Fibroblast of skin of scalp (primary cell): ENCODE data around the gene COL9A2. TPM values are rescaled to one million over a fixed set of nuclear protein-coding genes. Genes with fewer than 3 reads are reported as not detected.
"Not testable (repeated sequence)": the region's sequence is repeated elsewhere in the genome, so short reads cannot be mapped to it uniquely, and the experiment has no call there.

Source experiments
- DNase-seq: peaks from one replicate; pipeline ENCODE4 v3.0.0-alpha.2; 2013
- polyA plus RNA-seq, 2 experiments: library from polyadenylated mRNA; unstranded; fragments of 120-200 nt; gene quantifications; one replicate each; pipeline ENCODE4 v1.2.1, GENCODE V29; 2013; ENCODE audit not compliant: insufficient read length in 2 of 2

The COL9A2 gene
- polyA plus RNA-seq (2013, experiment 1 of 2; ENCODE audit: insufficient read length) = 1.1 TPM
- polyA plus RNA-seq (2013, experiment 2 of 2; ENCODE audit: insufficient read length) = 0.95 TPM

DNA sequence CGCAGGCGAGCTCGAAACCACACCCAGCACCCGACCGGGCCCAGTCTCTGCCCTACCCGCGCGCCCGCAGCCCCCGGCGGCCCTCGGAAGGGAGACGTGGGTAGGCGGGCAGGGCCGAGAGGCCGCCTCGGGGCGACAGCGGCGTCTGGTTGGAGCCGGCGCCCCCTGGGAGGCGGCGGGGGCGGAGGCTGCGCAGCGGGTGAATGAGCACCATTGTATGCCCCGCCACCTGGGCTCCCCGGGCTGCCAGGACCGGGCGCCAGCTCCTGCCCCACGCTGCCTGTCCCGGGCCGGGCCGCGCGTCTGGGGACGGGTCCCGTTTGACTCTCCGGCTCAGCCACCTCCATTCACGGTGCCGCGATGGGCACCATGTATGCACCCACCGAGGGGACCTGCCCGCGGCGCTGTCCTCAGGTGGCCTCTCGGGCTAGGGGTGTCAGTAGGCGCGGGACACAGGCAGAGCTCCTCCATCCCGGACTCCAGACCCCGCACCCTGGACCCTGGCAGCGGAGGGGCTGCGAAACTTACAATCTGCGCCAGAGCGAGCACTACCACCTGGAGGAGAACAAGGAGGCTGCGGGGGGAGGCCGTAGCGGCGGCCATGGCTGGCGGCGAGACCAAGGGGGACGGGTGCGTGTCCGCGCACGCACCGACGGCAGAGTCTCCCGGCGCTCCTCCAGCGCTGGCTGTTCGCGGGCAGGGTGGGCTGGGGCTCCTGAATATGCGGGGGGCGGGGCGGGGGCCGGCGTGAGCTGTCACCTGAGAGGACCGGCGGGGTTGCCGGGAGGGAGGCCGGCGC, at the start of gene COL9A2:
Gene COL9A2 (minus strand): TSS at position 692 of the 799 bp plus-strand sequence. CDS start 89 bp downstream, at position 603.
- DNase-seq = no peak

DNA sequence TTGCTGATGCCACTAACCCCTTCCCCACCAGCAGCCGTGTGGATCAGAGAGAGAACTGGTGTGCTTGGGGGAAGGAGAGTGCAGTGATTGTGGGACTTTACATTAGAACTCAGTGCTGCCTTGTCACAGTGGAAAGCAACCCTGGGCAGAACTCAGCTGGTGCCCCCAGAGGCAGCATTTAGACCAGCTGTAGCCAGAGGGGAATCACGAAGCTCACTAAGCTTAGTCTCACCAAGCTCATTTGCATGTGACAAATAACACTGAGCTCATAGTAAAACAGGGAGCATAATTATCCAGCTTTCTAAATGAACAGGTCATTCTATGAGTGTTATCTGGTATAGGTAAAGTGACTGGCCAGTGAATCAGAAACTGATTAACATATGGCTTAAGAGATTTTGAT, 46.6 kb upstream of the COL9A2 start:
- DNase-seq = no peak

DNA sequence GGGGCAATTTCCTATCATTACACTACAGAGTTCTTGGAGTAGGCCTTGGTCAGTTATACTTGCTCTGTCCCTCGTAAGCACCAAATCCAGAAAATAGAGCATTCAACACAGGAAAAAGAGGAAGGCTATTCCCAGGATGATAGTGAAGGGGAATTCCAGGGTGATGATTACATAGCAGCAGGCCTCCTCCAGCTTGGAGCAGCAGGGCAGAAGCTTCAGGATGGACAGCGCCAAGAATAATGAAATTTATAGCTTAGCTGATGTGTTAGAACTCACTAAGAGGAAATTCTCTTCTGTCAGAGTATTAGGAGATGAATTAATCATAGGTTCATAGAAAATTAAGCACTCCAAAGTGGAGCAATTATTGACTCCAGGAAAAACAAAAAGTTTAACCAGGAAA, 45.6 kb upstream of the COL9A2 start:
- DNase-seq = peak; percentile 65

DNA sequence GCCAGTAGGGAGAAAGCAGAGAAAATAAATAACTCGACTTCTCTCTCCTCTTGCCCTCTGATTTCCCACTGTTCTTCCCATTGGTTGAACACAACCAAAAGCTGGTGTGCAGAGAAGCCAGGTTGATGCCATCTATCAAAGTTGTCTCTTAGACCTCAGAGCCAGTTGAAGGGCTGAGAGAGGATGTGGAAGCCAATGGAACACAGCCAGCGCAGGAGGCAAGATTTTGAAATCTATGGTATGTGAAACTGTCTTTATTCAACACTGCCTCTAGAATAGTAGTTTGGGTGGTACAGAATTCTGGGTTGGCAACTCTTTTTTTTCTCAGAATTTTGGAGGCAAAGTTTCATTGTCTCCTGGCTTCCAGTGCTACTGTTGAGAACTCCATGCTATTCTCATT, 45.1 kb upstream of the COL9A2 start:
- DNase-seq = no peak

DNA sequence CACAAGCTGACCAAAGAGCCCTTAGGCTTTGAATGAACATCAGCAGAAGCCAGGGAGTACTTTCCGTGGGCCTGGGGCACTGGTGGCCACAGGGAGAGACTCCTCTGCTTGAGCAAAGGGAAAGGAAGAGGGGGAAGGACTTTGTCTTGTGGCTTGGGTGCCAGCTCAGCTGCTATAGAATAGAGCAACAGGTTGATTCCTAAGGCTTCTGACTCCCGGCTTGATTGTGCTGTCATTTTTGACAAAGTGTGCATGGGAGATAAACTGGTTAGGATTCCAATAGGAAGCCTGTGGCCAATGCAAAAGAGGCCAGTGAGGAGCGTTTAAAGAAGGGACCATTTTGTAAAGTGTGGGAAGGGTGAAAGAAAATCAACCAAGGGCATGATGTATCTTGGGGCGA, 44.6 kb upstream of the COL9A2 start:
- DNase-seq = no peak

DNA sequence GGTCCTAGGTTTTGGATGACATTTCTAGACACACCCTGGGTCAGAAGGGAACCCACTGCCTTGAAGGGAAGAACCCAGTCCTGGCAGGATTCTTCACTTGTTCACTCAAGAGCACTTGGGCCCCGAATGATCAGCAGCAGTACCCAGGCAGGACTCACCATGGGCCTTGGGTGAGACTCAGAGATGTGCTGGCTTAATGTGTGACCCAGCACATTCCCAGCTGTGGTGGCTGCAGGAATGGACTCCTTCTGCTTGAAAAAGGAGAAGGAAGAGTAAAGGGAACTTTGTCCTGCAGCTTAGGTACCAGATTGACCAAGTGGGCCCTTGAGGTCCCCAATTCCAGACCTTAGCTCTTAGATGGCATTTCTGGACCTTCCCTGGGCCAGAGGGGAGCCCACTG, 44.1 kb upstream of the COL9A2 start:
- no peak for DNase-seq

DNA sequence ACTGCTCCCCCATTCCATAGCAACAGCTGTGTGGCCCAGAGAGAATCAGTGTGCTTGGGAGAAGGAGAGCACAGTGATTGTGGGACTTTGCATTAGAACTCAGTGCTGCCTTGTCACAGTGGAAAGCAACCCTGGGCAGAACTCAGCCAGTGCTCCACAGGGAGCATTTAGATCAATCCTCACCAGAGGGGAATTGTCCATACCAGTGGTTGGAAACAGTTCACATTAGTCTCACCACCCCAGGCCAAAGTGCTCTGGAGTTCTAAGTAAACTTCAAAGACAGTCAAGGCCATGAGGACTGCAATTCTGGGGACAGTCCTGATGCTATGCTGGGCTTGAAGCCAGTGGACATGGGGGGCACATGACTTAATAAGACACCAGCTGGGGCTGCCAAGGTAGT, 43.5 kb upstream of the COL9A2 start:
- no peak for DNase-seq

DNA sequence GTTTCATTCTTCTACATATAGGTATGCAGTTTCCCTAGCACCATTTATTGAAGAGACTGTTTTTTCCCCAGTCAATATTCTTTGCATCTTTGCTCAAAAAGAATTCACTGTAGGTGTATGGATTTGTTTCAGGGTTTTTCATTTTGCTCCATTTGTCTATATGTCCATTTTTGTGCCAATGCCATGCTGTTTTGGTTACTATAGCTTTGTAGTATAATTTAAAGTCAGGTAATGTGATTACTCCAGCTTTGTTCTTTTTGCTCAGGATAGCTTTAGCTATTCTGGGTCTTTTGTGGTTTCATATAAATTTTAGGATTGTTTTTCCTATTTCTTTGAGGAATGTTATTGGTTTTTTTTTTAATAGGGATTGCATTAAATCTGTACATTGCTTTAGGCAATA, 40.5 kb upstream of the COL9A2 start:
- DNase-seq = no peak

DNA sequence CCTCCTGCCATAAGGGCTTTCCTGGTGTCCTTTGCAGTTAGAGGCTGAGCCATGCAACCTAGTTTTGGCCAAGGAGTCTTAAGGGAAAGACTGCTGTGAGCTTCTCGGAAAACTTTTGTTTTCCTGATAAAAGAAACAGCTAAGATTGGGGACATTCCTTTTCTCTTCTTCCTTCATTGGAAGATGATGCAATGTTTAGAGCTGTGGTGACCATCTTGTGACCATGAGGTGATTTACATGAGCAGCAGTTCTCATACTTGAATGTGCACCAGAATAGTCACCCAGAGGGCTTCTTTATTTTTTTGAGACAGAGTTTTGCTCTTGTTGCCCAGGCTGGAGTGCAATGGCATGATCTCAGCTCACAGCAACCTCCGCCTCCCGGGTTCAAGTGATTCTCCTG, 36.0 kb upstream of the COL9A2 start:
- no peak for DNase-seq

DNA sequence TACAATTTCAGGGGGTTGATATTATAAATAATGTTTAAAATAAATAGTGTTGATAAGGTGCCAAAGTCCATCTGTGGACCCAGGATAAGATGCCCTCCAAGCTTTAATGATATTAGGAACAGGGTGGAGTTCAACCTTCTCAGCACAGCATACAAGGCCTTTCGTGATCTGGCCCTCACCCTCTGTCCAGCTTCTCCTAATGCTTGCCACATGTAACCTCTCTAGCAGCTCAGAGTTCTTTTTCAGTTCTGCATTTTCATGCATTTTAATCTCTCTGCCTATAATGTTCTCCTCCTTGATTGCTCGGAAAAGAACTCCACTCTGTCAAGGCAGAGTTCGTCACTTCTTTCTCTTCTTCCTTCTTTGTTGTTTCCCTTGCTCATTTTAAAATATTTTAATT, 35.0 kb upstream of the COL9A2 start:
- DNase-seq = no peak

DNA sequence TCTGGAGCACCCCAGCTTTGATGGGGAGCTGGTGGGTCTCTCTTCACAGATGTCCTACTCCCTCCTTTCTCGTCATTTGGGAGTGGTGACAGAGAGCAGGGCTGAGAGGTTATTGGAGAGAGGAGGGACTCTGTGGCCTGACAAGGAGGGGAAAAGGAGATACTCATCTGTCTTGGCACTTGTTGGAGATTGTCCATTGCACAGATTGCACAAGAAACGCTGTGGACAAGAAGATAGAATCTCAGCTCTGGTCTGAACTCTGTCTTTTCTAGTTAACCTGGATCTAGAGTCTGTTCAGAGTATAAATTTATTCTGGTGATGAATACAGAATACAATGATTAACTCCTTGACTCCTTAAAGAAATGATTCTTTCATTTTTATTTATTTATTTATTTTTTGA, 34.0 kb upstream of the COL9A2 start:
- no peak for DNase-seq

DNA sequence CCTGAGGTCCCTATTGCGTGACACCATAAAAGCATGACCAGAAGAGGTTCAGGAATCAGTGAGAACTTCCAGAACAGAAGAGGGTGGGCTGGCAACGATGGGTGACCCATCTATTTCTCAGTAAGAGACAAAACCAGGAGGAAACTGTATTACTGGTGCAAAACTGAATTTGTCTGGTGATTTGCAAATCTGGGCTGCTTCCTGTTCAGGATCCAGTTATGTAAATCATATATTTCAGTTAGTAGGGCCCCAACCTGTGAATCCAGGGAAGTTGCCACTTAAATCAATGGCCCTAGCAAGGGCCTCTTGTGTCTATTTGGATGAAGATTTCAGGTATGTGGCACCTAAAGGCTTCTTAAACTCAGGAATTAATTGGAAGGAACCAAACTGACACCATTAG, 33.3 kb upstream of the COL9A2 start:
- DNase-seq = no peak

DNA sequence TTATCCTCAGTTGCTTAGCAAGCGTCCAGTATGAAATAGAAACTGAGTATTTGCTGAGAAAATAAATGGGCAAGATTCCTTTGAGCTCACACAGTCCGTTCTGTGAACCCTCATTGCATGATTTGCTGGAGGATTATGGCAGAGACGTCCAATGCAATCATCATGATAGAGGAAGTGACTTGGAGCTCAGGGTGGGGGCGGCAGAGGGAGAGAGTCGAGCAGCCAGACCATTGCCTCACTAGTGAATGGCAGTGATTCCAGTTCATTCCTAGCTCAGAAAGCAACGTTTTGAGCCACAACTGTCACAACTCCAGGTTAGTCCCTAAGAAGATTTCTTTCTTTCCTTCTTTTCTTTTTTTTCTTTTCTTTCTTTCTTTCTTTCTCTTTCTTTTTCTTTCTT, 27.5 kb upstream of the COL9A2 start:
- DNase-seq = peak; percentile 46

DNA sequence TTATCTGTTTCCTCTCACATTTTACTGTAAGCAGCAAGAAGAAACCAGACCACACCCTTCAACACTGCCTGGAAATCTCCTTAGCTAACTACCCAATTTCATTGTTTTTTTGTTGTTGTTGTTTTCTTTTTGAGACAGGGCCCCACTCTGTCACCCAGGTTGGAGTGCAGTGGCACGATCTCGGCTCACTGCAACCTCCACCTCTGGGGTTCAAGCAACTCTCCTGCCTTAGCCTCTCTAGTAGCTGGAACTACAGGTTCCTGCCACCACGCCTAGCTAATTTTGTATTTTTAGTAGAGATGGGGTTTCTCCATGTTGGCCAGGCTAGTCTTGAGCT, 25.3 kb upstream of the COL9A2 start:
- not testable (repeated sequence) for DNase-seq

DNA sequence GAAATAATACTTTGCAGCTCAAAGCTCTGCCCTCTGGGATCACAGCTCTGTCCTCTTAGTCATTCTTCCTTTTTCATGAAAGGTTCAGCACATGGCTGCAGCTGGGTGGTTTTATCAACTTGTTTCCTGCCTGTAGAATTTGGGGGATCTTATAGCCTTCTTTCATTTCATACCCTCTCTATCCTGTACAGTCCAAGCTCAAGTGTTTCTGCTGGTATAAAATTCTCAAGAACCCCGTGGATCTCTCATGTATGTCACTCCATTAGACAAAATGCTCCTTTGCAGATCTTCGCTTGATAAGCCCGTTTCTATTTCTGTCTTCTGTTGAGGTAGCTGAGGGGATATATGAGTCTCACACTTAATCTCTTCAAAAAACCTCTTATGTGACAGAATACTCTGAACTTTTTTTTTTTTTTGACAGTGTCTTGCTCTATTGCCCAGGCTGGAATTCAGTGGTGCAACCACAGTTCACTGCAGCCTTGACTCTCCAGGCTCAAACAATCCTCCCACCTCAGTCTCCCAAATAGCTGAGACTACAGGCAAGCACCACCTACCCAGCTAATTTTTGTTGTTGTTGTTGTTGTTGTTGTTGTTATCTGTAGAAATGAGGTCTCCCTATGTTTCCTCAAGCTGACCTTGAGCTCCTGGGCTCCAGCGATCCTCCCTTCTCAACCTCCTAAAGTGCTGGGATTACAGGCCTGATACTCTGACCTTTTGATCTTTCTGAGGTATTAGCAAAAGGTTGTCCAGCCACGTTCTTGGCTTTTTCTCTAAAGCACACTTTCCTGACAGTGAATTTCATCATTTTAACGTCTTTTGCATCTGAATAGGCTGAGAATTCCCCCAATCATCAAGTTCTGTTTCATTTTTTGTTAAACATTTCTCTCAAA, 24.6 kb upstream of the COL9A2 start:
- no peak for DNase-seq

DNA sequence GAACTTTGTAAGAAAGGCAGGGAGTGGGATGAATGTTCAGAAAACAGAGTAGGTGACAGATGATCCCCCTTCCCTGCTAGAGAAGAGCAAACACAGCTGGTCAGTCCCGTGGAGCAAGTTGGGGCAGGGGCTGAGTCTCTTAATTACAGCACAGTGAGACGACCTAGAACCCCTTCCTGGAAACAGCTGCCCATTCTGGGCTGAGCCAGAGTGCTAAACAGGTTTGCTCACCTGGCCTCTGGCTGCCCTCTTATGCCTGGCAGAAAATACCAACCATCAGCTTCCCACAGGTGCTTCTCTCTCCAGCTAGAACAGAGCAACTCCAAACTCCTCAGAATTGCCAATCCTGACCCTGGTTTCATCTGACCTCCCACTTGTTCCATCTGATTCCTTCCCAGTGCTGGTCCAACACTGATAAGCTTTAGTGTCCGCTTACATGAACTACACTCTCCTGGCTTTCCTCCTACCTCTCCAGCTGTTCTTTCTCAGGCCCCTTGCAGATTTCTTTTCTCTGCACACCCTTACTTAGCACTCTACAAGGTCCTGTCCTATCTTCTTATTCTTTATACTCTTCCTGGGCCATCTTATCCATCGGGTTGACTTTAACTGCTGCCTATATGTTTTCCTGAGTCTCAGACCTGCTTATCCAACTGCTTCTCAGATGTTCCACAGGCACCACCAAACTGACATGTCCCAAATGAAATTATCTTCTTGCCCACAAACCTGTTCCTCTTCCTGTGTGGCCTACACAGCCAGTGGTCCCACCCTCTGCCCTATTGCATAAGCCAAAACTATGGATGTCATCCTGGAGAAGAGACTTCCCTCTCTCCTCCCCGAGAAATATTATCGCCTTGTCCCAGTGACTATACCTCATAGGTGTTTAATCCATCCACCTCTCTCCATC, 22.6 kb upstream of the COL9A2 start:
- DNase-seq = no peak

DNA sequence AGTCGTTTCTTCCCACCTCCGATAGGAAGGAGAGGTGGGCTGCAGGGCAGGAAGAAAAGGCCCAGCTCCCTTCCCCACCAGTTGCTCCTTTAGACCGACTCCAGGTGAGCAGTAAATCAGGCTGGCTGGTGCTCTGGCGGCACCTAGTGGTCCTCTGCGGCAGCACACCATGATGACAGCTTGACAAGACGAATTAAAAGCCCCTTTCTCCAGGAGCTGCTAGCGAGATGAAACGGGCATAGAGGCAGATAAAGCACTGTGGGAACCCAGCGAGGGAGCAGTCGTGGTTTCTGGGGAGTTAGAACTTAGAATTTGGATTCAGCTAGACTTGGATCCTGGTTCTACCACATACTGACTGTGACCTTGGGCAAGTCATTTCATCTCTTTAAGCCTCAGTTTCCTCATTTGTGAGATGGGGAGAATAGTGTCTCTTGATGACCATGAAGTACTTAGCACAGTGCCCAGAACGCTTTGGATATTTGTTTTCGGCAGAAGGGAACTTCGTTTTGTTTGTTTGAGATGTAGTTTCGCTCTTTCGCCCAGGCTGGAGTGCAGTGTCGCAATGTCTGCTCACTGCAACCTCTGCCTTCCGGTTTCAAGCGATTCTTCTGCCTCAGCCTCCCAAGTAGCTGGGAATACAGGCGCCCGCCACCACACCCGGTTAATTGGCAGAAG, 21.8 kb upstream of the COL9A2 start:
- DNase-seq = peak; percentile 73

DNA sequence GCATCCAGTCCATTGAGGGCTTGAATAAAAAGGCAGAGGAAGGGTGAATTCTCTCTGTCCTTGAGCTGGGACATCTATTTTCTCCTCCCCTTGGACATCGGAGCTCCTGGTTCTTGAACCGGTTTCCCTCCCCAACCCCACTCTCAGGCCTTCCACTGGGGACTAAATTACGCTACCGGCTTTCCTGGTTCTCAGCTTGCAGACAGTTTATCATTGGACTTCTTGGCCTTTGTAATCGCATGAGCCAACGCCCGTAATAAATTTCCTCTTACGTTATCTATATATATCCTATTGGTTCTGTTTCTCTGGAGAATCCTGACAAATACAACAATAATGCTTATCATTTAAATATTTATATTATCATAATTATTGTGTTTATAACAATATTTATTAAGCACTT, 20.4 kb upstream of the COL9A2 start:
- no peak for DNase-seq

DNA sequence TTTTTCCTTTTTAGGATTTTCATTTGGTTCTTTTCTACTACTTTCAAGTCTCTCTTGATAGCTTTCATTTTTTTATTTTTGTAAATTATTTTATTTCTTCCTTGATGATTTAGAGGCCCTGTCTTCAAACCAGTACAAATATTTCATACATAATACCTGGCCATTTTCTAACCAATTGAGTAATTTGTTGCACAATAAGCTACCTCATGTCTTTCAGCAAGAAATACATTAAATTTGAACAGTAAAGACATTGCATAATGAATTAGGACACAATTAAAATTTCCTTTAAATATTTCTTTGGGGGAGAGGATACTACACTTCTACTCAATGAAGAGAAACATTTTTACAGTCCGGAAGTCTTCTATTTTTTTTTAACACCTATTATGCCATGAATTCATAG, 15.6 kb upstream of the COL9A2 start:
- DNase-seq = no peak

DNA sequence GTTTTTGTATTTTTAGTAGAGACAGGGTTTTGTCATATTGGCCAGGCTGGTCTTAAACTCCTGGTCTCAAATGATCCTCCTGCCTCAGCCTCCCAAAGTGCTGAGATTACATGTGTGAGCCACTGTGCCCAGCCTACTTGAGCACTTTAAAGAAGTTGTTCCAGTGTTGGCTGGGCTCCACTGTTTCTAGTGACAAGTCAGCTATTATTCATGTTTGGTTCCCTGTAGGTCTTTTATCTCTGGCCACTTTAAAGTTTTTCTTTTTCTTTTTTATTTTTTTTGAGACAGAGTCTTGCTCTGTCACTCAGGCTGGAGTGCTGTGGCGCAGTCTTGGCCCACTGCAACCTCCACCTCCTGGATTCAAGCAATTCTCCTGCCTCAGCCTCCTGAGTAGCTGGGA, 14.3 kb upstream of the COL9A2 start:
- not testable (repeated sequence) for DNase-seq

DNA sequence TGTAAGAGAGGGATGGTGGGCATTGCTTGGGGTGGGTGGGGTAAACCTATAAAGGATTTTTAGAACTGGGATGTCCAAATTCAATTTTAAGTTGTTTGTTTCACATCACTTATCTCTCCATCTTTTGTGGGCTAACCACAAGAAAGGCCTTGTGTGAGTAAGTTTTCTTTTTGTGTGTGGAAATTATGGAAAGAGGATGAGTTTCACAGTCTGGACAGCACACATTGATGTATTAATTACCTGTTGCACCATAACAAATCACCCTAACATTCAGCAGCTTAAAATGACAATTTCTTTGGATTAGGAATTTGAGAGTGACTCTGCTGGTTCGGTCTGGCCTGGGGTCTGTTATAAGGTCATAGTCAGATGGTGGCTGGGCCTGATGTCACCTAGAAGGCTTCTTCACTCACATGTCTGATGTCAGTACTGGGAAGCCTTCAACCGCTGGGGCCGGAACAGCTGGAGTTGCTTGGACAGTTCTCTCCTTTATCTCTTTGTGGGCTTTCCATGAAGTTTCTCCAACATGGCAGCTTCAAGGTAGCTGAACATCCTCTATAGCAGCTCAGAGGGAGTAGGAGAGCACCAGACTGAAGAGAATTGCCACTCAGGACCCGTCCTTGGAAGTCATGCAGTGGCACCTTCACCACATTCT, 2.0 kb upstream of the COL9A2 start:
- DNase-seq = no peak

DNA sequence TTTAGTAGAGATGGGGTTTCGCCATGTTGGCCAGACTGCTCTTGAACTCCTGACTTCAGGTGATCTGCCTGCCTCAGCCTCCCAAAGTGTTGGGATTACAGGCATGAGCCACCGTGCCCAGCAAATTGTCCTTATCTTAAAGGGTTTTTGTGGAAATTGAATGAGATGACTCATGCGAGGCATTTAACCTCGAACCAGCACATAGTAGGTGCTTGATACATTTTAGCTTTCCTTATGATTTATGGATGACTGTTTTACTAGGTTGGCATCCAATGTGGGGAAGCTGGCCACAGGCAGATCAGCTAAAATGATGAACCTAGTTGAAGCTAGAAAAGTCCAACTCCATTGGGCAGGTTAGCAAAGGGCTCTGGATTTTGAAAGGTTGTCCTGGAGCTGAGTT, 1.4 kb upstream of the COL9A2 start:
- no peak for DNase-seq
